ENCODE results near the gene ZMAT5. TPM values are rescaled to one million over a fixed set of nuclear protein-coding genes. Genes with fewer than 3 reads are reported as not detected.

Gene ZMAT5
- total RNA-seq, 1 donor from 2014 or later = 22.6 TPM

DNA sequence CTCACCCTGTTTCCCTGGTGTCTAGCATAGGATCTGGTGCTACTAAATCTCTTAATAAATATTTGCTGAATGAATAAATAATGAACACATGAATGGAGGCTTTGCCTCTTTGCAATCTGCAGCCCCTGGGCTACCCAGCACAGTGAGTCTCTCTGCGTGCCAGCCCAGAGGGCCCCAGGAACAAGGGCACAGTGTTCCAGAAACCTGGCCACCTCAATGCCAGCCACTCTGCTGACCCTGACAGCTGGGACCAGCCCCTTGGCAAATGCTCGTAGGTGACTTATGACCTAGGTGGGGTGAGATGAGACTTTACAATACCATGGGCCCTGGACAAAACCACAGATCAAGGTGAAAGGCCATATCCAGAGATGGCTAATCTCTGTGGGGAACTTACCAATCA, 32.0 kb upstream of the ZMAT5 start:
- DNase-seq (no peak), ATAC-seq (ENCODE audit: low read depth) (no peak)
- Mint-ChIP-seq H3K27ac (no peak overlapping the region), H3K4me3 (no peak overlapping the region), H3K4me1 (peaks cover 12% of the 10 kb centered on the region), H3K9me3 (no peaks in the 10 kb centered on the region), H3K27me3 (no peaks in the 10 kb centered on the region), H3K36me3 (ENCODE audit: low read depth) (peaks cover 70% of the 10 kb centered on the region)
- intact Hi-C loops (cut with micrococcal nuclease) = no loop called here
- POLR2A ChIA-PET = interaction anchor here (1.5 kb wide), 1 partner anchor 32 kb away, joined by 4 read pairs; the partner anchor contains the start of gene ZMAT5
- CTCF ChIA-PET = no interaction called here
- TF ChIP-seq, protein P1, sequence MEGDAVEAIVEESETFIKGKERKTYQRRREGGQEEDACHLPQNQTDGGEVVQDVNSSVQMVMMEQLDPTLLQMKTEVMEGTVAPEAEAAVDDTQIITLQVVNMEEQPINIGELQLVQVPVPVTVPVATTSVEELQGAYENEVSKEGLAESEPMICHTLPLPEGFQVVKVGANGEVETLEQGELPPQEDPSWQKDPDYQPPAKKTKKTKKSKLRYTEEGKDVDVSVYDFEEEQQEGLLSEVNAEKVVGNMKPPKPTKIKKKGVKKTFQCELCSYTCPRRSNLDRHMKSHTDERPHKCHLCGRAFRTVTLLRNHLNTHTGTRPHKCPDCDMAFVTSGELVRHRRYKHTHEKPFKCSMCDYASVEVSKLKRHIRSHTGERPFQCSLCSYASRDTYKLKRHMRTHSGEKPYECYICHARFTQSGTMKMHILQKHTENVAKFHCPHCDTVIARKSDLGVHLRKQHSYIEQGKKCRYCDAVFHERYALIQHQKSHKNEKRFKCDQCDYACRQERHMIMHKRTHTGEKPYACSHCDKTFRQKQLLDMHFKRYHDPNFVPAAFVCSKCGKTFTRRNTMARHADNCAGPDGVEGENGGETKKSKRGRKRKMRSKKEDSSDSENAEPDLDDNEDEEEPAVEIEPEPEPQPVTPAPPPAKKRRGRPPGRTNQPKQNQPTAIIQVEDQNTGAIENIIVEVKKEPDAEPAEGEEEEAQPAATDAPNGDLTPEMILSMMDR (IDR thresholded peaks at IDR 0.05) = no peak

DNA sequence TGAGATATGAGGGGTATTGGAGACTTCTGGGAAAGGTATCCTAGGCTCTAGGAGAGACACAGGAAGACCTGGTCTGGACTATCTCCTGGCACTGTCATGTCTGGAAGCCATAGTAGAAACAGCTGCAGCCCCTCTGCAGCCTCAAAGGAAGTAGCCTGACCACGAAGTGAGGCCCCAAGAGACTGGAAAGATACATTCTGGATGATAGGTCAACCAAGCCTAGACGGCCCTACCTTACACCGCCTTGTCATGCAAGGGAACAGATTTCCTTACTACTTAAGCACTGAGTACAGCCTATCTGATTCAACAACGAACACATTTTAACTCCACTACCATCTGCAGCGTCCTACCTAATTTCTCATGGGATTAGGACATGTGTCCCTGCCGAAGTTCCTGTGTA, 31.5 kb upstream of the ZMAT5 start:
- H3K27ac Mint-ChIP-seq = no peak overlapping the region
- DNase-seq (no peak), ATAC-seq (ENCODE audit: low read depth) (no peak)
- peaks cover 12% of the 10 kb centered on the region for H3K4me1 Mint-ChIP-seq
- ChIA-PET CTCF (no interaction called here), POLR2A (interaction anchor here (1.5 kb wide), 1 partner anchor 32 kb away, joined by 4 read pairs; the partner anchor contains the start of gene ZMAT5)
- no peaks in the 10 kb centered on the region for H3K27me3 Mint-ChIP-seq
- TF ChIP-seq, protein P1 (IDR thresholded peaks at IDR 0.05) = no peak
- intact Hi-C loops (cut with micrococcal nuclease) = no loop called here
- H3K4me3 Mint-ChIP-seq = no peak overlapping the region
- H3K9me3 Mint-ChIP-seq = no peaks in the 10 kb centered on the region
- H3K36me3 Mint-ChIP-seq (ENCODE audit: low read depth) = peaks cover 68% of the 10 kb centered on the region

DNA sequence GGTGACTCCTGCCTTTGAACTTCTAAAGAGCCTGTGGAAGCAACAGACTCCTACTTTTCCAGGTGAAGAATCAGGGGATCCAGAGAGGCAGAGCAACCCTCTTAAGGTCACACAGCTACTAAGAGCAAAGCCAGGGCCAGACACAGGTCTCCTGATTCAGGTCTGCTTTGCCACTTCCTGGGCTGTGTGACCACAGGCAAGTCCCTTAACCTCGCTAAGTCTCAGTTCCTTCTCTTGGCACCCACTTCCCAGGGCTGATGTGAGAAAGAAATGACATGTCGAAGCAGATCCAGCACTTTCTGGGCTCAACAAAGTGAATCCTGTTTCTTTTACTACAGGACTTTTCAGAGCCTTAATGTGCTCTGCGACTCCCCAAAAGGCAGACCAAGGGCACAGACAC, 30.5 kb upstream of the ZMAT5 start:
- ChIA-PET POLR2A (no interaction called here), CTCF (no interaction called here)
- intact Hi-C loops (cut with micrococcal nuclease) = no loop called here
- Mint-ChIP-seq H3K36me3 (ENCODE audit: low read depth) (peaks cover 76% of the 10 kb centered on the region), H3K4me1 (peaks cover 12% of the 10 kb centered on the region), H3K27me3 (no peaks in the 10 kb centered on the region), H3K4me3 (no peak overlapping the region), H3K9me3 (no peaks in the 10 kb centered on the region), H3K27ac (no peak overlapping the region)
- ATAC-seq (ENCODE audit: low read depth) (no peak), DNase-seq (no peak)
- TF ChIP-seq, protein P1 (IDR thresholded peaks at IDR 0.05) = no peak

DNA sequence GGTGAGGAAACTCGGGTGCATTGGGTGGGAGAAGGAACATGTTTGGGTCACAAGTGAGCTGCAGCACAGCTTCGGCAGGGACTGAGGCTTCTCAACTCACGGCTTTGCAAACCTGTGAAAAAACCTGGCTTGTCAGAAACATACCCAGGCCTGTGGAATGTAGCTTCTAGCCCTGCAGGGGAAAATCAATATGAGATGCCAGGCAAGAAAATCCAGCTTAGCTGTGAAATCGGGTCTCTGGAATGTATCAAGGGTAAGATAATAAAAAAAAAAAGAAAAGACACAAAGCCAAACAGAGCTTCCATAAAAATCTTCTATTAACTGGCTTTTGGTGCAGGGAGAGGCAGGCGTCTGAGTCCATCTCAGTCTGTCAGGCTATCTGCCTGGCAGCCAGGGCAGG, 28.9 kb upstream of the ZMAT5 start:
- POLR2A ChIA-PET = interaction anchor here (0.7 kb wide), 1 partner anchor 87 kb away, joined by 4 read pairs; the partner anchor contains the start of gene MTMR3
- CTCF ChIA-PET = no interaction called here
- Mint-ChIP-seq H3K36me3 (ENCODE audit: low read depth) (peaks cover 80% of the 10 kb centered on the region), H3K4me1 (peaks cover 12% of the 10 kb centered on the region), H3K27me3 (no peaks in the 10 kb centered on the region), H3K27ac (no peak overlapping the region), H3K9me3 (no peaks in the 10 kb centered on the region), H3K4me3 (no peak overlapping the region)
- intact Hi-C loops (cut with micrococcal nuclease) = no loop called here
- DNase-seq = no peak
- TF ChIP-seq, protein P1 (IDR thresholded peaks at IDR 0.05) = no peak
- ATAC-seq (ENCODE audit: low read depth) = no peak

DNA sequence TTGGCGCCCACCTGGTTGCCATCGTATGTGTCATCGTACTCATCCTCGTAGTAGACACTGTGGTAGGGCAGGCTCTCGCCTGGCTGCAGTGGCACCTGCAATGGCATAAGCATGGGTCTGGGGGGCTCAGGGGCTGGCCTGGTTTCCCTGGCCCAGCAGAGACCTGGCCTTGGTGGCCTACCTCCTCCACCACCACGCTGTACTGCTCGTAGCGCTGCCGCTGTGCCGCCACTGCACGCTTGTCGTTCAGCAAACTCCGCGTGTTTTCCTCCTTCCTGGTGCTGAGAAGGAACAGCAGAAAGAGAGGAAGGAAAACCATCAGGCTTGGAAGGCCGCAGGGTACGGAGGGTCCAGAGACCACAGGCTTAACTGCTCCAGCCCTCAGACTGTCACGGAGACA, 26.6 kb upstream of the ZMAT5 start:
- DNase-seq = no peak
- intact Hi-C loops (cut with micrococcal nuclease) = no loop called here
- H3K4me1 Mint-ChIP-seq = peaks cover 7% of the 10 kb centered on the region
- no peak overlapping the region for H3K27ac Mint-ChIP-seq
- no peaks in the 10 kb centered on the region for H3K27me3 Mint-ChIP-seq
- no peaks in the 10 kb centered on the region for H3K9me3 Mint-ChIP-seq
- H3K36me3 Mint-ChIP-seq (ENCODE audit: low read depth) = peaks cover 84% of the 10 kb centered on the region
- no peak for ATAC-seq (ENCODE audit: low read depth)
- ChIA-PET CTCF (no interaction called here), POLR2A (no interaction called here)
- H3K4me3 Mint-ChIP-seq = no peak overlapping the region
- TF ChIP-seq, protein P1 (IDR thresholded peaks at IDR 0.05) = no peak

Measured in activated B cell treated with CpG ODN at 0.5 μM for 24 hours (primary cell).